Measurements from ENCODE around the gene PPP1R1B. TPM values are rescaled to one million over a fixed set of nuclear protein-coding genes. Genes with fewer than 3 reads are reported as not detected.

Gene PPP1R1B
- total RNA-seq, 1 experiment from 2014 or later = 0.08 TPM

- no peak for DNase-seq (ENCODE audit: low read depth, low spot score)
- in situ Hi-C loops (cut with HindIII; ENCODE audit: low pct_unique_long_range_greater_than_20kb, low sequenced_read_pairs) = no loop called here
These were observed 43.4 kb downstream of the PPP1R1B start for GRCh38 chr17:39669897-39670735.

- in situ Hi-C loops (cut with HindIII; ENCODE audit: low pct_unique_long_range_greater_than_20kb, low sequenced_read_pairs) = no loop called here
- DNase-seq (ENCODE audit: low read depth, low spot score) = no peak
These were observed 44.0 kb downstream of the PPP1R1B start for GRCh38 chr17:39670746-39671145.

- DNase-seq (ENCODE audit: low read depth, low spot score) = peak; percentile 60
- in situ Hi-C loops (cut with HindIII; ENCODE audit: low pct_unique_long_range_greater_than_20kb, low sequenced_read_pairs) = no loop called here
These were observed 45.1 kb downstream of the PPP1R1B start for GRCh38 chr17:39671651-39672521.

DNA sequence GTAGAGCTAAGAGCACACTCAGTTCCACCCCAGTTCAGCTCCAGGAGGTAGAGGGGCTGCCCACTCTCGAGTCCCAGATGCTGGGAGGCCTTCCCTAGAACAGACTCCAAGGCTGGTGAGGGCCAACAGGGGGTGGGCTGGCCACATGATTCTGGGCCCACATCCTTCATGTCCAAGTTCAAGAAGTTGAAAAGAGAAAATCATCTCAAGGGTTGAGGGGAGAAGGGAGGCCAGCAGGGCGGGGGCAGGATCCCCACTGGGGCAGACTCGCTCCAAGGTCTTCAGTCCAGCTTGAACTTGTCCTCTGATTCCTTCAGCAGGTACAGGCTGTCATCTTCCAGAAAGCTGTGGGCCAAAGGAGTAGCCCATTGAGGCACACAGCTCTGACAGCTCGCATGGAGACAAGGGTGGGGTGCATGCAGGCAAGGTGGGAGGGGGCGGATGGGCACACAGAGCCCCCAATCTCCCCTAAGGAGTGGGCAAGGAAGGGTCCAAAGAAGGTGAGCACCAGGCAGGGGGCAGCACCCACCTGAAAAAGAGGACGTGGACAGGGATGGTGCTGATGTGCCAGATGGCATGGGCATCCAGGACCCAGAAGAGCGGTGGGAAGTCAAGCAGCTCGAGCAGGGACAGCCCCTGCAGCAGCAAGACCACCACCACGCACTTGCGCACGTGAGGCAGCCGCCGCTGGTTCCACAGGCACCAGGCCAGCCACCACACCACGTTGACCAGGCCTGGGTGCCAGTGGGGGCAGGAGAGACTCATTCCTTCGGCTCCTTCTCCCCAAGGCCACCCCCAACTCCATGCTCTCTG lies 46.0 kb downstream of the PPP1R1B start:
- DNase-seq (ENCODE audit: low read depth, low spot score) = no peak
- in situ Hi-C loops (cut with HindIII; ENCODE audit: low pct_unique_long_range_greater_than_20kb, low sequenced_read_pairs) = no loop called here

DNA sequence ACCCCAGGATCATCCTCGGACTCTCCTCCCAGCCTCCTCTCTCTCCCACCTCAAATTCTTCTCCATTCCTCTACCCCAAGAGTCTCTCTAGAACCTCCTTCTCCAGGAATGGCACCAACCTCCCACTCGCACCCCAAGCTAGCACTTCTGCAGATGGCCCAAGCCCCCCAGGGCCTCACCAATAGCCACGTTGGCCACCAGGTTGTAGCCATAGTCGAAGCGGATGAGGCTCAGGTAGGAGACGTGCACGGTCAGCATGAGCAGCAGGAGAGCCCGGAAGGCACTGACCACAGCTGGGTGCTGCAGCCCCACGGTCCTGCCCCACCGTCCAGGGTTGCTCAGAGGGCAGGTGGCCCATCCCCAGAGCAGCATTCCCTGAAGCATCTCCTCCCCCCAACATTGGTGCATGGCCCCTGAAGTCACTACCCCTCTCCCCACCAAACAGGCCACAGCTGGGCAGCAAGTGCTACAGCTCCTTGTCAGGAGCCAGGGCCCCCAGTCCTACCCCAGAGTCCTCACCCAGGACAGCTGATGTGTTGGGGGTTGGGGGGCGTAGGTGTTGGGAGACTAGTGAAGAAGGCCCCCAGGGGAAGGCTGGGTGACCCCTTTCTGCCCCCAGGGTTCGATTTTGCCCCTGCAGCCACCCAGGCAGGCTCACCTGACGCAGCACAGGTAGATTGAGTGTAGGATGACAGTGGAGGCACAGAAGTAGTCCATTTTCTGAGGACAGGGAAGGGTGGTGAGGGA lies 46.8 kb downstream of the PPP1R1B start:
- in situ Hi-C loops (cut with HindIII; ENCODE audit: low pct_unique_long_range_greater_than_20kb, low sequenced_read_pairs) = no loop called here

DNA sequence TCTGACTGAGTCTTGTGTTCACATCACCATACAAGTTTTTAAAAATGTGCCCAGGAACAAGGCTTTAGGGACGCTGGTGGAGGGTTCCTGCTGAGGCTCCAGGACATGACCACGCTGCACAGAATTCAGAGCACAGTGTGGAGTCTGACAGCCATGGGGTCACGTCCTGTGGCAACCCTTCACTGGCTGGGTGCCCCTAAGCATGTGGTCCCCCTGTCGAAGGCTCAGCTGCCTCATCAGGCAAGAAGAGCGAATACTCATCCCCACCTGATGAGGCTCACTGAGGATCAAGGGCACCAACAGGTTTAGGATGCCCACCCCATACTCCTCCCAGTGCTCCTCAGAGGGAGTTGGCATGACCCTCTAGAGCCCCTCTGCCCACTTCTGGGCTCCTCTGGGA lies 47.4 kb downstream of the PPP1R1B start:
- no peak for DNase-seq (ENCODE audit: low read depth, low spot score)
- in situ Hi-C loops (cut with HindIII; ENCODE audit: low pct_unique_long_range_greater_than_20kb, low sequenced_read_pairs) = no loop called here

More for the DNA sequence above, 46.8 kb downstream of the PPP1R1B start:
- no peak for DNase-seq (ENCODE audit: low read depth, low spot score)

- no peak for DNase-seq (ENCODE audit: low read depth, low spot score)
- in situ Hi-C loops (cut with HindIII; ENCODE audit: low pct_unique_long_range_greater_than_20kb, low sequenced_read_pairs) = no loop called here
These were observed 48.1 kb downstream of the PPP1R1B start for GRCh38 chr17:39674702-39675389.

- no peak for DNase-seq (ENCODE audit: low read depth, low spot score)
- in situ Hi-C loops (cut with HindIII; ENCODE audit: low pct_unique_long_range_greater_than_20kb, low sequenced_read_pairs) = no loop called here
These were observed 48.8 kb downstream of the PPP1R1B start for GRCh38 chr17:39675390-39676082.

- no peak for DNase-seq (ENCODE audit: low read depth, low spot score)
- in situ Hi-C loops (cut with HindIII; ENCODE audit: low pct_unique_long_range_greater_than_20kb, low sequenced_read_pairs) = no loop called here
These were observed 49.6 kb downstream of the PPP1R1B start for GRCh38 chr17:39676198-39676819.

DNA sequence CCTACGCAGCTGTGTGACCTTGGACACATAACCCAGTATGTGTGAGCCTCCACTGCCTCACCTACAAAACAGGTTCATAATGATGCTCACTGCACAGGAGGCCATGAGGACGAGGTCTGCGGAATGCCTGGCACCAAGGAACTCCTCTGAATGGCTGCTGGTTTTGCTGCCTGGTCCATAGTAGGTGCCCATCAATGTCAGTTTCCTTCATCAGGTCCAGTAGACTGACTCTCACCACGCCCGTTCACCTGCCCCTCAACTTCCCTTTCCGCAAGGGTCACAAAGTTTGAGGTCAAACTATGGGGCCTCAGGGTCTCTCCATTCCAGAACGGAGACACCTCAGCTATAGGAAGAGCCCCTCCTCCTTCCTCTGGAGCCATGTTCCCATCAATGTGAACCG lies 50.3 kb downstream of the PPP1R1B start:
- DNase-seq (ENCODE audit: low read depth, low spot score) = no peak
- in situ Hi-C loops (cut with HindIII; ENCODE audit: low pct_unique_long_range_greater_than_20kb, low sequenced_read_pairs) = no loop called here

DNA sequence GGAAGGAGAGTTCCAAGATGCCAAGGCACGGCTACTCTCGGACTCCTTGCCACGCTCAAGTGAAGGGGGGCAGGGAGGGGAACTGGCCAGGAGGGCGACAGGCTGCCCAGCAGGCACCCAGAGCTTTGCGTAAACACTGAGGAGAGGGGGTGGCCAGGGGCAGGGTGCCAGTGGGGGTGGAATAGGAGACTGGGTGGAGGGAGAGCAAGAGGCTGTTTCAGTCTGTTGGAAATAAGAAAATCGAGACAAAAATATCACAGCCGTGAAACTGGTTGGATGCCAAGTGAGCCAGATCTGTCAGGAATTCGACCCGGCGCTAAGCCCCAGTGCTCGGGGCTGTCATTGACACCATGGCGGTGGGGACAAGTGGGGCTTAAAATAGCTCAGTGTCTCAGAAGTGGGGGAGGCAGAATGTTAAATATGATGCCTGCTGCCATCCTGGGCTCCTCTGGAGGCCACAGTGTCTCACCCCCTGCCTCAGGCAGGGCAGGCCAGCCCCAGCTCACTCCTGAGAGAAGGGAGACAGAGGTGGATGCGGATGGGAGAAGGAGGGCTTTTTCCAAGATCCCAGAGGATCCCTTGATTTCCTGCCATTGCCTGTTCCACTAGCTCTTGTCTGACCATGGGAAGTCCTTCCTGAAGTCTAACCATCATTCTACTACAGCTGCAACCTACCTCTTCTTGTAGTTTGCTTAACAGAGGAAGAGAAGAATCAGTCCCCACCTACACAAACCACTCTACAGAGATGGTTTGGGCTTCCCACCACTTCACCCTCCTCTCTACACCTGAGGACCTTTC lies 51.0 kb downstream of the PPP1R1B start:
- in situ Hi-C loops (cut with HindIII; ENCODE audit: low pct_unique_long_range_greater_than_20kb, low sequenced_read_pairs) = no loop called here
- DNase-seq (ENCODE audit: low read depth, low spot score) = no peak

DNA sequence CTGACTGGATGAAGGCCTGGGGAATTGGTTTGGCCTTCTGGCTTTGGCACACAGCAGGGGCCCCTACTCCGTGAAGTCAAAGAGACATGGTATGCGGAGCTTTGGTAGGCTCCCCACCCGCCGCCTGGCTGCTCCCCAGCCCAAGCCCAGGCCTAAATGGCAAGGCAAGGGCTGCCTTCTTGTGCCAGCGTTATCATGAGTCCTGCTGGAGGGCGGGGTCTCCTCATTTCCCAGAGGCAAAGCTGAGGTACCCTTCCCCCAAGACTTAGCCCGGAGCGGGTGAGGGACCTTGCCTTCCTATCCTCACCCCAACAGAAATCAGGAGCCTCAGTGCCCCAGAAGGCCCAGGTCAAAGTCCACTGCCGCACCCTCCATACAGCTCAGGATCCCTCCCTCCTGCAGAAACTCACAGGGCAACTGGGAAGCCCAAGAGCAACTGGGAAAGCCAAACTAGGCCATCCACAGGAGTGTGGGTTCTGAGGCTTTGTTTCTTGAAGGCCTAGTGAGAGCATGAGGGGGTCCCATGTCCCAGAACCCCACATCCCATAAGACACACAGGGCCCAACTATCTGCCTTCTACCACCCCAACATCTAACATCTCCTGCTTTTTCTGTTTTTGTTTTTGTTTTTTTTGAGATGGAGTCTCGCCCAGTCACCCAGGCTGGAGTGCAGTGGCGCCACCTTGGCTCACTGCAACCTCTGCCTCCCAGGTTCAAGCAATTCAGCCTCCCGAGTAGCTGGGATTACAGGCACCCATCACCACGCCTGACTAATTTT lies 51.8 kb downstream of the PPP1R1B start:
- no peak for DNase-seq (ENCODE audit: low read depth, low spot score)
- in situ Hi-C loops (cut with HindIII; ENCODE audit: low pct_unique_long_range_greater_than_20kb, low sequenced_read_pairs) = no loop called here

- DNase-seq (ENCODE audit: low read depth, low spot score) = no peak
- in situ Hi-C loops (cut with HindIII; ENCODE audit: low pct_unique_long_range_greater_than_20kb, low sequenced_read_pairs) = no loop called here
These were observed 52.9 kb downstream of the PPP1R1B start for GRCh38 chr17:39679521-39680192.
